Body of pancreas (tissue), 4 donors: ENCODE results near the gene HNRNPA0.

ENCODE experiments used
- CTCF ChIP-seq, 7 experiments: fragments of 450-650 bp in 4 of 7; fragments of 200-600 bp in 3 of 7; sonication (generic) in 3 of 7; IDR thresholded peaks; one replicate each; pipeline ENCODE4 v1.5.1; 2016 to 2019; ENCODE audit warnings: antibody characterized with exemption in 7 of 7
- POLR2A ChIP-seq, 3 donors: fragments of 450-650 bp; IDR thresholded peaks; one replicate each; pipeline ENCODE4 v1.6.1; 2016; ENCODE audit warnings: antibody characterized with exemption in 3 of 3, mild to moderate bottlenecking in 2 of 3

- no peak for TF ChIP-seq POLR2A (IDR thresholded peaks at IDR 0.05)
- no peak for TF ChIP-seq CTCF (IDR thresholded peaks at IDR 0.05)
These were observed 46.1 kb downstream of the HNRNPA0 start for GRCh38 chr5:137708062-137708461.
